A673 (cell line): Measurements from ENCODE around the gene TMC1. TPM values are rescaled to one million over a fixed set of nuclear protein-coding genes. Genes with fewer than 3 reads are reported as not detected.

Experiments used
- BruUV-seq: library from RNA; stranded (reverse); fragments of 400-500 nt; replicated peaks from 2 replicates; lab custom pipeline; 2021; lab: Mats Ljungman, UMichigan
- CTCF ChIA-PET: fragments of 300-600 bp; sonication (Branson Sonifier 250); formaldehyde crosslinking; loops from one replicate; lab custom pipeline; 2022; ENCODE audit warnings: antibody characterized with exemption; lab: Charles Lee
- POLR2A ChIA-PET: fragments of 300-600 bp; sonication (Branson Sonifier 250); formaldehyde crosslinking; loops from one replicate; lab custom pipeline; 2022; ENCODE audit warnings: antibody characterized with exemption; ENCODE audit not compliant: low non-redundant PET; lab: Charles Lee
- DNase-seq: peaks from one replicate; pipeline ENCODE4 v3.0.0-alpha.2; 2015; ENCODE audit warnings: low spot score
- H3K27ac ChIP-seq: fragments of 200-600 bp; sonication (generic); 2 replicates; pipeline ENCODE4 v1.5.1; 2016; ENCODE audit warnings: mixed run types, low read depth, mild to moderate bottlenecking, mixed read lengths, antibody characterized with exemption, low read length; ENCODE audit not compliant: poor library complexity, severe bottlenecking
- H3K27me3 ChIP-seq: fragments of 200-600 bp; sonication (generic); replicated peaks from 2 replicates; pipeline ENCODE4 v1.6.1; 2017; ENCODE audit warnings: mixed run types, low read depth, mild to moderate bottlenecking, mixed read lengths, antibody characterized with exemption, low read length; ENCODE audit not compliant: insufficient read depth, poor library complexity
- H3K36me3 ChIP-seq: fragments of 200-600 bp; sonication (generic); 2 replicates; pipeline ENCODE4 v1.6.1; 2016; ENCODE audit warnings: mixed run types, mild to moderate bottlenecking, mixed read lengths, antibody characterized with exemption, low read length; ENCODE audit not compliant: insufficient read depth, poor library complexity, severe bottlenecking
- H3K4me1 ChIP-seq: fragments of 200-600 bp; sonication (generic); 2 replicates; pipeline ENCODE4 v1.6.1; 2017; ENCODE audit warnings: mixed run types, mild to moderate bottlenecking, mixed read lengths, antibody characterized with exemption, low read length; ENCODE audit not compliant: insufficient read depth, poor library complexity, severe bottlenecking
- H3K4me3 ChIP-seq: fragments of 200-600 bp; sonication (generic); 2 replicates; pipeline ENCODE4 v1.5.1; 2016; ENCODE audit warnings: low read depth, mixed run types, mild to moderate bottlenecking, mixed read lengths, low read length; ENCODE audit not compliant: poor library complexity, severe bottlenecking
- H3K9me3 ChIP-seq: fragments of 200-600 bp; sonication (generic); 2 replicates; pipeline ENCODE4 v1.6.1; 2016; ENCODE audit warnings: mixed run types, low read depth, mild to moderate bottlenecking, mixed read lengths, antibody characterized with exemption, low read length; ENCODE audit not compliant: poor library complexity, severe bottlenecking
- CTCF ChIP-seq: fragments of 300-800, 200-600 bp; sonication (generic); conservative IDR thresholded peaks from 2 replicates; pipeline ENCODE4 v1.5.1; 2017; ENCODE audit warnings: low read depth, mild to moderate bottlenecking, antibody characterized with exemption, low read length, moderate library complexity, mixed read lengths
- EZH2 ChIP-seq: fragments of 200-600 bp; sonication (generic); IDR thresholded peaks from 2 replicates; pipeline ENCODE4 v1.6.1; 2017; ENCODE audit warnings: borderline replicate concordance, low read depth, mild to moderate bottlenecking, mixed read lengths, antibody characterized with exemption, low read length; ENCODE audit not compliant: poor library complexity, severe bottlenecking
- intact Hi-C: fragments of 100-400 bp; cut with micrococcal nuclease; formaldehyde crosslinking; loops from one replicate; pipeline ENCODE4 v1.10.0; 2022; ENCODE audit not compliant: unreplicated experiment
- total RNA-seq: library from RNA; stranded (reverse); gene quantifications from 2 replicates; pipeline ENCODE4 v1.2.3, GENCODE V29; 2021

Gene TMC1
- total RNA-seq, 1 experiment from 2014 or later: 0.75 TPM

- Histone ChIP-seq H3K9me3 (no peaks in the 10 kb centered on the region), H3K4me1 (no peaks in the 10 kb centered on the region), H3K36me3 (no peaks in the 10 kb centered on the region), H3K27me3 (no peaks in the 10 kb centered on the region), H3K4me3 (no peak overlapping the region), H3K27ac (no peak overlapping the region)
- no TSS peak for BruUV-seq
- TF ChIP-seq EZH2 (no peak), CTCF (no peak)
- CTCF ChIA-PET: no interaction called here
- POLR2A ChIA-PET: no interaction called here
- intact Hi-C loops: no loop called here
- no peak for DNase-seq
Observed at GRCh38 chr9:72875221-72875620, 353.8 kb downstream of the TMC1 start.

GRCh38 chr9:72880821-72881220, 359.4 kb downstream of the TMC1 start:
- CTCF ChIA-PET: no interaction called here
- POLR2A ChIA-PET: no interaction called here

GRCh38 chr9:72882117-72882775, 360.8 kb downstream of the TMC1 start:
- ChIA-PET CTCF (no interaction called here), POLR2A (no interaction called here)
- no peak for TF ChIP-seq CTCF
- no peak for TF ChIP-seq EZH2
- no peaks in the 10 kb centered on the region for H3K4me1 ChIP-seq
- H3K27ac ChIP-seq: no peak overlapping the region
- no TSS peak for BruUV-seq
- H3K4me3 ChIP-seq: no peak overlapping the region
- intact Hi-C loops: no loop called here
- no peaks in the 10 kb centered on the region for H3K9me3 ChIP-seq
- DNase-seq: no peak
- no peaks in the 10 kb centered on the region for H3K36me3 ChIP-seq
- H3K27me3 ChIP-seq: no peaks in the 10 kb centered on the region

More at GRCh38 chr9:72880821-72881220, 359.4 kb downstream of the TMC1 start:
- Histone ChIP-seq H3K4me1 (no peaks in the 10 kb centered on the region), H3K36me3 (no peaks in the 10 kb centered on the region), H3K27ac (no peak overlapping the region), H3K27me3 (no peaks in the 10 kb centered on the region), H3K9me3 (no peaks in the 10 kb centered on the region), H3K4me3 (no peak overlapping the region)
- no peak for TF ChIP-seq EZH2
- TF ChIP-seq CTCF: no peak
- DNase-seq: no peak
- BruUV-seq: no TSS peak
- intact Hi-C loops: no loop called here
